Measurements from ENCODE around the gene HSPG2. TPM values are rescaled to one million over a fixed set of nuclear protein-coding genes. Genes with fewer than 3 reads are reported as not detected.

HSPG2 gene
- total RNA-seq, 1 experiment from 2014 or later: 58.9 TPM

DNA sequence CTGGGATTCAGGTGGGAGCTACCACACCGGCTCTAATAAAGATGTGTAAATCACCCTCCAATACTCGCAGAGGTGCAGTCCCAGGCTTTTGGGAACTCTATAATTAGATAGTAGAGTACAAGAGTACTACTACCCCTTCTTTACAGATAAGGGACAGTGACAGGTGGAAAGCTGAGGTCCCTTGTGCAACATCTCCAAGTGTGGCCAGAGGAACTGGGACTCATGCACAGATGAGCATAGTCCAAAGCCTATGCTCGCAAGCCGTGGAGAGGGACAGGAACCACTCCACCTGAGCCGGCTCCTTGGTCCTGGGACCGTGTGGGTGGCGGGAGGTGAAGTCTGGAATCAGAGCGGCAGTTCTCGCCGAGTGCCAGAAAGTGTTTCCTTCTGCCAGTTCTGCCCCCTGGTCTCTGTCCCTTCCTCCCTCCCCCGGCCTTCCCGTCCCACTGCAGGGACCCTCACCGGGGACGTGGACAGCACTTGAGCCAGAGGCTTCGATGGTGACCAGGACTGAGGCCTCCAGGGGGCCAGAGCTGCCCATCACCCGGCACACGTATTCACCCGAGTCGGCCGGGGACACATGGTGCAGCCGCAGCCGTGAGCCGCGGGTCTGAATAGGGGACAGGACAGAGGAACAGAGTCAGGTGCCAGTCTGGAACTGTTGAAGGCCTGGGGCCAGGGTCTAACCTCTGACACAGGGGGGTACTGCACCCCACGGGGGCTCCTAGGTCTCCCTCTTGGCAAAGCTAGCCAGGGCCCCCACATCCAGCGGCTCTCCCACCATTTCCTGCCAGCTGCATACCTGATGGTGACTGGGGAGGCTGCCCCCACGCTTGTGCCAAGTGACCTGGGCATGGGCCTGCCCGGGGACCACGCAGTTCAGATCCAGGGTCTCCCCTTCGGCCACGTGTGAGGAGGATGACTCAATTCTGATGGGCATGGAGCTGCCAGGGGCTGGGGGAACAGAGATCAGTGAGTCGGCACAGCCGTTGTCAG lies 91.2 kb downstream of the HSPG2 start:
- H3K27ac Mint-ChIP-seq (ENCODE audit: low read depth, unreplicated experiment): no peak overlapping the region
- DNase-seq (ENCODE audit: unreplicated experiment): no peak
- no peaks in the 10 kb centered on the region for H3K9me3 Mint-ChIP-seq (ENCODE audit: unreplicated experiment)
- H3K4me1 Mint-ChIP-seq (ENCODE audit: insufficient read depth, unreplicated experiment): no peaks in the 10 kb centered on the region
- no peak overlapping the region for H3K4me3 Mint-ChIP-seq (ENCODE audit: unreplicated experiment)
- TF ChIP-seq, protein P1, sequence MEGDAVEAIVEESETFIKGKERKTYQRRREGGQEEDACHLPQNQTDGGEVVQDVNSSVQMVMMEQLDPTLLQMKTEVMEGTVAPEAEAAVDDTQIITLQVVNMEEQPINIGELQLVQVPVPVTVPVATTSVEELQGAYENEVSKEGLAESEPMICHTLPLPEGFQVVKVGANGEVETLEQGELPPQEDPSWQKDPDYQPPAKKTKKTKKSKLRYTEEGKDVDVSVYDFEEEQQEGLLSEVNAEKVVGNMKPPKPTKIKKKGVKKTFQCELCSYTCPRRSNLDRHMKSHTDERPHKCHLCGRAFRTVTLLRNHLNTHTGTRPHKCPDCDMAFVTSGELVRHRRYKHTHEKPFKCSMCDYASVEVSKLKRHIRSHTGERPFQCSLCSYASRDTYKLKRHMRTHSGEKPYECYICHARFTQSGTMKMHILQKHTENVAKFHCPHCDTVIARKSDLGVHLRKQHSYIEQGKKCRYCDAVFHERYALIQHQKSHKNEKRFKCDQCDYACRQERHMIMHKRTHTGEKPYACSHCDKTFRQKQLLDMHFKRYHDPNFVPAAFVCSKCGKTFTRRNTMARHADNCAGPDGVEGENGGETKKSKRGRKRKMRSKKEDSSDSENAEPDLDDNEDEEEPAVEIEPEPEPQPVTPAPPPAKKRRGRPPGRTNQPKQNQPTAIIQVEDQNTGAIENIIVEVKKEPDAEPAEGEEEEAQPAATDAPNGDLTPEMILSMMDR (IDR thresholded peaks at IDR 0.05; ENCODE audit: unreplicated experiment): no peak
- intact Hi-C loops (cut with micrococcal nuclease): no loop called here
- ChIA-PET POLR2A (no interaction called here), CTCF (no interaction called here)
- H3K36me3 Mint-ChIP-seq (ENCODE audit: insufficient read depth, unreplicated experiment): peaks cover 61% of the 10 kb centered on the region
- BruUV-seq (replicated peaks): no TSS peak
- H3K27me3 Mint-ChIP-seq (ENCODE audit: insufficient read depth, unreplicated experiment): no peaks in the 10 kb centered on the region

DNA sequence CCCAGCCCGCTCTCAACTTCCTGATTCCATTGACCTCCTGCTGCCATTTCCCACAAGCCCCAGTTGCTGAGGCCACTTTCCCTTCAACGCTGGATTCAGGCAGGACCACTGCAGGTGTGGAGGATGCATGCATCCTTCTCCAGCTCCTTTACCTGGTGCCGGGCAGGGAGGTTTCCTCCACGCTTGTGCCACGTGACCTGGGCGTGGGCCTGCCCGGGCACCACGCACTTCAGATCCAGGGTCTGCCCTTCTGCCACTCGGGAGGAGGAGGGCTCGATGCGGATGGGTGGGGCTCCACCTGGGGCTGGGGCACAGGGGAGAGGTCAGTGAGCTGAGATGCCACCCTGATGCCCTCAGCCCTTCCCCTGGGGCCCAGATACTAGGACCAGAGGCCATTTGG lies 93.1 kb downstream of the HSPG2 start:
- no TSS peak for BruUV-seq (replicated peaks)
- H3K27ac Mint-ChIP-seq (ENCODE audit: low read depth, unreplicated experiment): no peak overlapping the region
- POLR2A ChIA-PET: interaction anchor here (0.6 kb wide), 1 partner anchor 18 kb away, joined by 3 read pairs; no protein-coding TSS in a partner anchor

DNA sequence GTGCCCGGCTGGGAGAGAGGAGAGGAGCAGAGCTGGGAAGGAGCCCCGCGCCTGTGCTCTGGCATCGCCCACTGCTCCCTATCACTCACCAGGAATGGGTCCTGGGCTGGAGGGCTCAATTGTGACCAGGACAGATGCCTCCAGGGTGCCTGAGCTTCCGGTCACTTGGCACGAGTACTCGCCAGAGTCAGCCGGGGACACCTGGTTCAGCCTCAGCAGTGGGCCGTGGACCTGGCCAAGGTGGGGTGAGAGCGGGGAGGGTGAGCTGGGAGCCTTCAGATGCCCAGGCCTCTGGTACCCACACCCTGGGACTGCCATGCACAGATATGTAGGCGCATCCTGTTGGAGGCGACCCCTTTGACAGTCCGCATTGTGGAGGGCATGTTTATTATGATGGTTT lies 93.9 kb downstream of the HSPG2 start:
- Mint-ChIP-seq H3K9me3 (ENCODE audit: unreplicated experiment) (no peaks in the 10 kb centered on the region), H3K4me3 (ENCODE audit: unreplicated experiment) (no peak overlapping the region), H3K36me3 (ENCODE audit: insufficient read depth, unreplicated experiment) (peaks cover 68% of the 10 kb centered on the region), H3K27ac (ENCODE audit: low read depth, unreplicated experiment) (no peak overlapping the region), H3K4me1 (ENCODE audit: insufficient read depth, unreplicated experiment) (no peaks in the 10 kb centered on the region), H3K27me3 (ENCODE audit: insufficient read depth, unreplicated experiment) (no peaks in the 10 kb centered on the region)
- BruUV-seq (replicated peaks): no TSS peak
- TF ChIP-seq, protein P1 (IDR thresholded peaks at IDR 0.05; ENCODE audit: unreplicated experiment): no peak
- POLR2A ChIA-PET: no interaction called here
- no peak for DNase-seq (ENCODE audit: unreplicated experiment)
- intact Hi-C loops (cut with micrococcal nuclease): no loop called here
- CTCF ChIA-PET: no interaction called here

More for the DNA sequence above, 93.1 kb downstream of the HSPG2 start:
- H3K9me3 Mint-ChIP-seq (ENCODE audit: unreplicated experiment): no peaks in the 10 kb centered on the region
- DNase-seq (ENCODE audit: unreplicated experiment): no peak
- H3K36me3 Mint-ChIP-seq (ENCODE audit: insufficient read depth, unreplicated experiment): peaks cover 66% of the 10 kb centered on the region
- CTCF ChIA-PET: no interaction called here
- H3K27me3 Mint-ChIP-seq (ENCODE audit: insufficient read depth, unreplicated experiment): no peaks in the 10 kb centered on the region
- intact Hi-C loops (cut with micrococcal nuclease): no loop called here
- H3K4me3 Mint-ChIP-seq (ENCODE audit: unreplicated experiment): no peak overlapping the region
- TF ChIP-seq, protein P1 (IDR thresholded peaks at IDR 0.05; ENCODE audit: unreplicated experiment): no peak
- no peaks in the 10 kb centered on the region for H3K4me1 Mint-ChIP-seq (ENCODE audit: insufficient read depth, unreplicated experiment)

DNA sequence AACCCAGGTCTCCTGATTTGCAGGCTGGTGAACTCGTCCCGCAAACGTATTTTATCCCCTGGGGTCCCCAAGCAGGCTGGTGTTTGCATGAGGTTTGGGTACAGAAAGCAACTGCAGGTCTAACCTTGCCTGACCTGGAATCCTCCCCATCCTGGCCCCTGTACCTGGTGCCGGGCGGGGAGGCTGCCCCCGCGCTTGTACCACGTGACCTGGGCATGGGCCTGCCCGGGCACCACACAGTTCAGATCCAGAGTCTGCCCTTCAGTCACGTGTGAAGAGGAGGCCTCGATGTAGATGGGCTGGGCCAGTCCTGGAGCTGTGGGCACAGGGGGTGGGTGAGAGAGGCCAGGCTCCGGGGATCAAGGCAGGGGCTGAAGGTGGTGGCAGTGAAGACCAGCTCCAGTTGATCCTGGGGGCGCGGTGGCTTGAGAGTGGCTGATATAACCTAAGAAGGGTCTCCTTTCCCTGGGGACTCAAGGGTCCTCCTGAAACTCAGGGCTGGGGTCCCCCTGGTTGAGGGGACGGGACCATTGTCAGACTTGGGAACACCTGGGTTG lies 94.4 kb downstream of the HSPG2 start:
- DNase-seq (ENCODE audit: unreplicated experiment): no peak
- Mint-ChIP-seq H3K27ac (ENCODE audit: low read depth, unreplicated experiment) (no peak overlapping the region), H3K36me3 (ENCODE audit: insufficient read depth, unreplicated experiment) (peaks cover 73% of the 10 kb centered on the region), H3K9me3 (ENCODE audit: unreplicated experiment) (no peaks in the 10 kb centered on the region), H3K4me1 (ENCODE audit: insufficient read depth, unreplicated experiment) (no peaks in the 10 kb centered on the region), H3K27me3 (ENCODE audit: insufficient read depth, unreplicated experiment) (no peaks in the 10 kb centered on the region), H3K4me3 (ENCODE audit: unreplicated experiment) (no peak overlapping the region)
- POLR2A ChIA-PET: no interaction called here
- BruUV-seq (replicated peaks): no TSS peak
- CTCF ChIA-PET: no interaction called here
- intact Hi-C loops (cut with micrococcal nuclease): no loop called here
- TF ChIP-seq, protein P1 (IDR thresholded peaks at IDR 0.05; ENCODE audit: unreplicated experiment): no peak

All from MCF 10A (cell line).